ENCODE results near the gene STUB1.

STUB1 gene

GRCh38 chr16:705431-706188 is 25.4 kb downstream of the STUB1 start, which contains the start of gene FBXL16:
Gene FBXL16, minus strand, starts transcription at chr16:705801. Its CDS starts 8,396 bp downstream, at chr16:697405.
- Histone ChIP-seq H3K36me3 (ENCODE audit: control insufficient read depth, insufficient read depth, low read length) (no peaks in the 10 kb centered on the region), H3K4me3 (replicated peaks; ENCODE audit: low read depth, low read length) (no peak within 1 kb of the TSS), H3K27me3 (replicated peaks; ENCODE audit: control insufficient read depth, insufficient read depth, low read length) (peaks cover 2% of the 10 kb centered on the region)
- no peak for TF ChIP-seq CTCF (IDR thresholded peaks at IDR 0.05; ENCODE audit: insufficient read depth, low read length, poor library complexity, severe bottlenecking)
- DNase-seq (ENCODE audit: extremely low read depth, insufficient read length) = no peak

DNA sequence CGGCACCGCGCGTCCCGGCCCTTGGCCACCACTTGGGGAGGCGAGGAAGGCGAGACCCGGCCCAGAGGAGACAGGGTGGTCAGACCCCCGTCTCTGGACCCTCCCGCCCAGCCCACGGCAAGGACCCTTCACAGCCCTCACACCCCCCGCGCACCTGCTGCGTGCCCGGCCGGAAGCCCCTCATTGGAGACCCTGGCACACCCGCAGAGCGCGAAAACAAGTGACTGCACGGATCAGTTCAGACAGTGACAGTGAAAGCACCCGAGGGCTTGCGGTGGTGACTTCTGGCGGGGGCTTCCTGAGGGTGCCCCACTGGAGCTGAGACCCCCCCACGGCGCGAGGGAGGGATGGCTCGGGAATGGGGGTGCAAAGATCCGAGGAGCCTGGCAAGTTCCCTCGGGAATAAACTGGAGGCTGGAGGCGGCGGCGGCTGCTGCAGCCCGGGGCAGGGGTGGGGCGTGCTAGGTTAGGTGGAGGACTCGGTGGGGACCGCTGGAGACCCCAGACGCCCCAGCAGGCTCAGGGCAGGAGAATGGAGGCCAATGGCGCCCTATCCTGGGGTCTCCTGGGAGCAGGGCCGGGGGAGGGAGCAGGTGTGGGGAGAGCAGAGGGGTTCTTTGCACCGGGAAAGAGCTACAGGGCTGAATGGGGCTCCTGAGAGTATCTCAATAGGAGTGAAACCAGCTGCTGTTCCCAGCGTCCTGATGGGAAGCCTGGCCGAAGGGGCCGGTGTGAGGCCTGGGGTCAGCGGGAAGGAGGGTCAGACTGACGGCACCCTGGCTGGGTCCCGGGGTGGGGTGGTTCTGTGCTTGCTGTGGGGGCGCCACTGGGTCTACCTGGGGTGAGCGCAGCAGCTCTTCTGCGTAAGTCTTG is 26.2 kb downstream of the STUB1 start:
- no peak for TF ChIP-seq CTCF (IDR thresholded peaks at IDR 0.05; ENCODE audit: insufficient read depth, low read length, poor library complexity, severe bottlenecking)
- Histone ChIP-seq H3K36me3 (ENCODE audit: control insufficient read depth, insufficient read depth, low read length) (no peaks in the 10 kb centered on the region), H3K27me3 (replicated peaks; ENCODE audit: control insufficient read depth, insufficient read depth, low read length) (peaks cover 2% of the 10 kb centered on the region), H3K4me3 (replicated peaks; ENCODE audit: low read depth, low read length) (no peak overlapping the region)
- DNase-seq (ENCODE audit: extremely low read depth, insufficient read length) = no peak

DNA sequence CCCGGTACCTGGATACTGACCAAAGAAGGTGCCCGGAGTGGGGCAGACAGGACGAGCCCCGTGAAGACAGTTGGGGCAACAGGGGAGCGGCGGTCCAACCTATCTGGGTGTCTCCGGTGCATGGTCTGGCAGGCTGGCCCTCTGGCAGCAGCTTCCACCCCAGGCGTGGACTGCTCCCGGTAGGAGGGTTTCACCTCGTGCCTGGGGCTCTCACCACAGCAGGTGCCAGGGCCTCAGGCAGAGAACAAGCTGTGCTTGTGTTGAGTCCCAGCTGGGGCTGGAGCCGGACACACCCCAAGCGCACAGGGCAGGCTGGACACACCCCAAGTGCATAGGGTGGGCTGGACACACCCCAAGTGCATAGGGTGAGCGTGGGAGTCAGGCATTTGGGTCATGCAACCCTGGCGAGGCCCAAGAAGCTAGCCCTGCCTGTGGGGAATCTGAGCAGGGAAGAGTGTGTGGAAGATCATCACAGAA is 26.9 kb downstream of the STUB1 start:
- Histone ChIP-seq H3K4me3 (replicated peaks; ENCODE audit: low read depth, low read length) (no peak overlapping the region), H3K27me3 (replicated peaks; ENCODE audit: control insufficient read depth, insufficient read depth, low read length) (peaks cover 2% of the 10 kb centered on the region), H3K36me3 (ENCODE audit: control insufficient read depth, insufficient read depth, low read length) (no peaks in the 10 kb centered on the region)
- DNase-seq (ENCODE audit: extremely low read depth, insufficient read length) = no peak
- no peak for TF ChIP-seq CTCF (IDR thresholded peaks at IDR 0.05; ENCODE audit: insufficient read depth, low read length, poor library complexity, severe bottlenecking)

- H3K36me3 ChIP-seq (ENCODE audit: control insufficient read depth, insufficient read depth, low read length) = no peaks in the 10 kb centered on the region
- DNase-seq (ENCODE audit: extremely low read depth, insufficient read length) = no peak
- no peak overlapping the region for H3K4me3 ChIP-seq (replicated peaks; ENCODE audit: low read depth, low read length)
- no peak for TF ChIP-seq CTCF (IDR thresholded peaks at IDR 0.05; ENCODE audit: insufficient read depth, low read length, poor library complexity, severe bottlenecking)
- peaks cover 2% of the 10 kb centered on the region for H3K27me3 ChIP-seq (replicated peaks; ENCODE audit: control insufficient read depth, insufficient read depth, low read length)
Observed at GRCh38 chr16:708019-708418, 27.8 kb downstream of the STUB1 start.

DNA sequence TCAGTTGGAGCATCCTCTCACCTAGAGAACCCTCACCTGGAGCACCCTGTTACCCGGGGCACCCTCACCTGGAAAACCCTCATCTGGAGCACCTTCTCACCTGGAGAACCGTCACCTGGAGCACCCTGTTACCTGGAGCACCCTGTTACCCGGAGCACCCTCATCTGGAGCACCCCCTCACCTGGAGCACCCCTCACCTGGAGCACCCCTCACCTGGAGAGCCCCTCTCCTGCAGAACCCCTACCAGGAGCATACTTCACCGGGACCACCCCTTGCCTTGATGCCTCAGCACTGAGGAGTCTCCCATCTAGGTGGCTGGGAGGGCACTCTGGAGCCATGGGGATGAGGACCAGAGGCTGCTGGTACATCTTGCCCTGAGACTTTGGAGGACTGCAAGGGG is 28.7 kb downstream of the STUB1 start:
- peaks cover 2% of the 10 kb centered on the region for H3K27me3 ChIP-seq (replicated peaks; ENCODE audit: control insufficient read depth, insufficient read depth, low read length)
- no peak for TF ChIP-seq CTCF (IDR thresholded peaks at IDR 0.05; ENCODE audit: insufficient read depth, low read length, poor library complexity, severe bottlenecking)
- no peak for DNase-seq (ENCODE audit: extremely low read depth, insufficient read length)
- H3K36me3 ChIP-seq (ENCODE audit: control insufficient read depth, insufficient read depth, low read length) = no peaks in the 10 kb centered on the region
- no peak overlapping the region for H3K4me3 ChIP-seq (replicated peaks; ENCODE audit: low read depth, low read length)

Measured in GM06990 (cell line).